ENCODE measurements around the gene FCER2. TPM values are rescaled to one million over a fixed set of nuclear protein-coding genes. Genes with fewer than 3 reads are reported as not detected.

FCER2 gene
- polyA plus RNA-seq, 2 of the 4 experiments (the other 2 are of a cell fraction) = not detected

GRCh38 chr19:7692417-7693088, 9.4 kb downstream of the FCER2 start:
- ATAC-seq (no peak), DNase-seq (ENCODE audit: low read depth in 1 of 2, low spot score in 1 of 2) (no peak), FAIRE-seq (no peak)
- H3K4me3 ChIP-seq = no peak overlapping the region
- H3K4me2 ChIP-seq = no peak overlapping the region
- no peaks in the 10 kb centered on the region for H3K4me1 ChIP-seq
- H3K27ac ChIP-seq = no peak overlapping the region
- H3K9me3 ChIP-seq = no peaks in the 10 kb centered on the region
- no peak for TF ChIP-seq E2F6 (IDR thresholded peaks at IDR 0.05; ENCODE audit: borderline replicate concordance, low read depth)
- TF ChIP-seq MYC (IDR thresholded peaks at IDR 0.05; ENCODE audit: borderline replicate concordance, low read length) = no peak
- no peak for TF ChIP-seq BHLHE40 (IDR thresholded peaks at IDR 0.05; ENCODE audit: low read depth, low read length)
- no peak for TF ChIP-seq ZSCAN20 (CRISPR knock-in tag; IDR thresholded peaks at IDR 0.05)
- no peak for TF ChIP-seq SMC3 (IDR thresholded peaks at IDR 0.05)
- TF ChIP-seq CHD4 (IDR thresholded peaks at IDR 0.05; ENCODE audit: borderline replicate concordance) = no peak
- TF ChIP-seq HOXB5 (CRISPR knock-in tag; IDR thresholded peaks at IDR 0.05) = no peak
- TF ChIP-seq FOSB (CRISPR knock-in tag; IDR thresholded peaks at IDR 0.05) = no peak
- no peak for TF ChIP-seq EHF (CRISPR knock-in tag; IDR thresholded peaks at IDR 0.05)
- TF ChIP-seq, protein P1, sequence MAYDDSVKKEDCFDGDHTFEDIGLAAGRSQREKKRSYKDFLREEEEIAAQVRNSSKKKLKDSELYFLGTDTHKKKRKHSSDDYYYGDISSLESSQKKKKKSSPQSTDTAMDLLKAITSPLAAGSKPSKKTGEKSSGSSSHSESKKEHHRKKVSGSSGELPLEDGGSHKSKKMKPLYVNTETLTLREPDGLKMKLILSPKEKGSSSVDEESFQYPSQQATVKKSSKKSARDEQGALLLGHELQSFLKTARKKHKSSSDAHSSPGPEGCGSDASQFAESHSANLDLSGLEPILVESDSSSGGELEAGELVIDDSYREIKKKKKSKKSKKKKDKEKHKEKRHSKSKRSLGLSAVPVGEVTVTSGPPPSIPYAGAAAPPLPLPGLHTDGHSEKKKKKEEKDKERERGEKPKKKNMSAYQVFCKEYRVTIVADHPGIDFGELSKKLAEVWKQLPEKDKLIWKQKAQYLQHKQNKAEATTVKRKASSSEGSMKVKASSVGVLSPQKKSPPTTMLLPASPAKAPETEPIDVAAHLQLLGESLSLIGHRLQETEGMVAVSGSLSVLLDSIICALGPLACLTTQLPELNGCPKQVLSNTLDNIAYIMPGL (CRISPR knock-in tag; IDR thresholded peaks at IDR 0.05; ENCODE audit: borderline replicate concordance) = no peak
- TF ChIP-seq ZFP36 (IDR thresholded peaks at IDR 0.05; ENCODE audit: borderline replicate concordance, partially characterized antibody) = no peak
- no peak for TF ChIP-seq FOXS1 (CRISPR knock-in tag; IDR thresholded peaks at IDR 0.05)
- TF ChIP-seq POLR2A (IDR thresholded peaks at IDR 0.05; ENCODE audit: low read length) = no peak
- no peak for TF ChIP-seq NFE2L2 (conservative IDR thresholded peaks at IDR 0.05; ENCODE audit: low read length)
- TF ChIP-seq JUN (IDR thresholded peaks at IDR 0.05) = no peak
- no peak for TF ChIP-seq SREBF2 (IDR thresholded peaks at IDR 0.05)
- TF ChIP-seq JUNB (IDR thresholded peaks at IDR 0.05) = no peak
- TF ChIP-seq ZC3H11A (IDR thresholded peaks at IDR 0.05) = no peak
- WGBS (ENCODE audit: missing lambda C conversion rate) = 54% methylated on average over 13 of the region's 13 CpGs
- ChIA-PET POLR2A (no interaction called here), CTCF (no interaction called here)

GRCh38 chr19:7691497-7691896, 10.4 kb downstream of the FCER2 start:
- FAIRE-seq (no peak), ATAC-seq (no peak), DNase-seq (ENCODE audit: low read depth in 1 of 2, low spot score in 1 of 2) (no peak)
- ChIA-PET POLR2A (no interaction called here), CTCF (no interaction called here)
- no peak overlapping the region for H3K4me3 ChIP-seq
- H3K9me3 ChIP-seq = no peaks in the 10 kb centered on the region
- H3K27ac ChIP-seq = no peak overlapping the region
- TF ChIP-seq GATA3 (IDR thresholded peaks at IDR 0.05; ENCODE audit: borderline replicate concordance) (no peak), ZFP36 (IDR thresholded peaks at IDR 0.05; ENCODE audit: borderline replicate concordance, partially characterized antibody) (no peak), FOSL2 (IDR thresholded peaks at IDR 0.05) (no peak), FOSL2 (CRISPR knock-in tag; IDR thresholded peaks at IDR 0.05) (no peak), HOXB5 (CRISPR knock-in tag; IDR thresholded peaks at IDR 0.05) (no peak), MYC (IDR thresholded peaks at IDR 0.05; ENCODE audit: borderline replicate concordance, low read length) (no peak)
- H3K4me1 ChIP-seq = no peaks in the 10 kb centered on the region
- no peak overlapping the region for H3K4me2 ChIP-seq

GRCh38 chr19:7690779-7691258, 11.1 kb downstream of the FCER2 start:
- no peak overlapping the region for H3K4me2 ChIP-seq
- DNase-seq (ENCODE audit: low read depth in 1 of 2, low spot score in 1 of 2) = no peak
- TF ChIP-seq KDM1A (IDR thresholded peaks at IDR 0.05; ENCODE audit: low read depth) (no peak), ELK1 (IDR thresholded peaks at IDR 0.05; ENCODE audit: low read depth, low read length) (no peak), USF2 (IDR thresholded peaks at IDR 0.05) (no peak), MAZ (IDR thresholded peaks at IDR 0.05; ENCODE audit: borderline replicate concordance, low read depth, low read length) (no peak)
- ChIA-PET POLR2A (no interaction called here), CTCF (no interaction called here)
- ATAC-seq = no peak
- H3K4me3 ChIP-seq = no peak overlapping the region
- no peaks in the 10 kb centered on the region for H3K4me1 ChIP-seq
- no peak for FAIRE-seq
- H3K27ac ChIP-seq = no peak overlapping the region
- no peaks in the 10 kb centered on the region for H3K9me3 ChIP-seq
- 68% methylated on average over 8 of the region's 8 CpGs for WGBS (ENCODE audit: missing lambda C conversion rate)
